ENCODE data around the gene SPAG16.

GRCh38 chr2:214006601-214007000, 722.3 kb downstream of the SPAG16 start:
- no peak for TF ChIP-seq GABPA (IDR thresholded peaks at IDR 0.05; ENCODE audit: low read depth)
- TF ChIP-seq CTCF (IDR thresholded peaks at IDR 0.05; ENCODE audit: insufficient read depth, low read length), result no peak
- no peak for TF ChIP-seq POLR2AphosphoS5 (IDR thresholded peaks at IDR 0.05; ENCODE audit: low read depth)

Data from HL-60 (cell line).